Ascending aorta (tissue), 2 donors: Measurements from ENCODE around the gene TPK1. TPM values are rescaled to one million over a fixed set of nuclear protein-coding genes. Genes with fewer than 3 reads are reported as not detected.

Experiments
- DNase-seq, 2 donors: peaks; one replicate each; pipeline ENCODE4 v3.0.0-alpha.2; 2019; ENCODE audit warnings: low spot score in 2 of 2
- H3K27ac ChIP-seq, 2 donors: fragments of 200-600 bp; sonication (generic); one replicate each; pipeline ENCODE4 v1.5.1; 2016 to 2017; ENCODE audit warnings: mild to moderate bottlenecking in 1 of 2
- H3K27me3 ChIP-seq: fragments of 200-600 bp; sonication (generic); one replicate; pipeline ENCODE4 v1.5.1; 2017
- H3K36me3 ChIP-seq, 2 donors: fragments of 200-600 bp; sonication (generic); one replicate each; pipeline ENCODE4 v1.5.1; 2016
- H3K4me1 ChIP-seq, 2 donors: fragments of 200-600 bp; sonication (generic); one replicate each; pipeline ENCODE4 v1.5.1; 2016 to 2017; ENCODE audit warnings: mild to moderate bottlenecking in 1 of 2
- H3K4me3 ChIP-seq, 2 donors: fragments of 200-600 bp; sonication (generic); one replicate each; pipeline ENCODE4 v1.5.1; 2016 to 2017; ENCODE audit warnings: mild to moderate bottlenecking in 1 of 2
- H3K9me3 ChIP-seq, 2 donors: fragments of 200-600 bp; sonication (generic); one replicate each; pipeline ENCODE4 v1.5.1; 2016
- intact Hi-C: fragments of 100-400 bp; cut with DNase I; formaldehyde crosslinking; loops from one replicate; pipeline ENCODE4 v1.15.1; 2023
- total RNA-seq: library from RNA; depleted of rRNA; stranded (reverse); fragments of >200 nt; gene quantifications from one replicate; pipeline ENCODE4 v1.1.0, GENCODE V29; 2016
- TF ChIP-seq, protein P1 (sequence below), 3 experiments: fragments of 200-600 bp in 2 of 3; fragments of 450-650 bp in 1 of 3; sonication (generic) in 2 of 3; IDR thresholded peaks; one replicate each; pipeline ENCODE4 v1.5.1; 2016 to 2019; ENCODE audit warnings: antibody characterized with exemption in 3 of 3, mild to moderate bottlenecking in 1 of 3, moderate library complexity in 1 of 3

The TPK1 gene
- total RNA-seq, 1 donor from 2014 or later = 3.7 TPM

DNA sequence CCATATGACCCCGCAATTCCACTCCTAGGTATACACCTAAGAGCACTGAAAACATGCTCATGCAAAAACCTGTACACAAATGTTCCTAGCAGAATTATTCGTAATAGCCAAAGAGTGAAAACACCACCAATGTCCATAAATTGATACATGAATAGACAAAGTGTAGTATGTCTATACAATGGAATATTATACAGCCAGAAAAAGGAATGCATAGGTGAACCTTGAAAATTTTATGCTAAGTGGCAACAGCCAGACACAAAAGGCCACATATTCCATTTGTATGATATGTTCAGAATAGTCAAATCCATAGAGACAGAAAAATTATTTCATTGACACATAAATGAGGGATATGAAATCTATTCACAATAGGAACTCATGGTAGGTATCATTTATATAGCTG is 351.4 kb downstream of the TPK1 start:
- Histone ChIP-seq H3K4me3 (no peak overlapping the region), H3K9me3 (no peaks in the 10 kb centered on the region), H3K36me3 (no peaks in the 10 kb centered on the region), H3K27me3 (no peaks in the 10 kb centered on the region), H3K27ac (no peak overlapping the region), H3K4me1 (no peaks in the 10 kb centered on the region)
- TF ChIP-seq, protein P1, sequence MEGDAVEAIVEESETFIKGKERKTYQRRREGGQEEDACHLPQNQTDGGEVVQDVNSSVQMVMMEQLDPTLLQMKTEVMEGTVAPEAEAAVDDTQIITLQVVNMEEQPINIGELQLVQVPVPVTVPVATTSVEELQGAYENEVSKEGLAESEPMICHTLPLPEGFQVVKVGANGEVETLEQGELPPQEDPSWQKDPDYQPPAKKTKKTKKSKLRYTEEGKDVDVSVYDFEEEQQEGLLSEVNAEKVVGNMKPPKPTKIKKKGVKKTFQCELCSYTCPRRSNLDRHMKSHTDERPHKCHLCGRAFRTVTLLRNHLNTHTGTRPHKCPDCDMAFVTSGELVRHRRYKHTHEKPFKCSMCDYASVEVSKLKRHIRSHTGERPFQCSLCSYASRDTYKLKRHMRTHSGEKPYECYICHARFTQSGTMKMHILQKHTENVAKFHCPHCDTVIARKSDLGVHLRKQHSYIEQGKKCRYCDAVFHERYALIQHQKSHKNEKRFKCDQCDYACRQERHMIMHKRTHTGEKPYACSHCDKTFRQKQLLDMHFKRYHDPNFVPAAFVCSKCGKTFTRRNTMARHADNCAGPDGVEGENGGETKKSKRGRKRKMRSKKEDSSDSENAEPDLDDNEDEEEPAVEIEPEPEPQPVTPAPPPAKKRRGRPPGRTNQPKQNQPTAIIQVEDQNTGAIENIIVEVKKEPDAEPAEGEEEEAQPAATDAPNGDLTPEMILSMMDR (IDR thresholded peaks at IDR 0.05) = no peak
- DNase-seq = no peak
- intact Hi-C loops = no loop called here

DNA sequence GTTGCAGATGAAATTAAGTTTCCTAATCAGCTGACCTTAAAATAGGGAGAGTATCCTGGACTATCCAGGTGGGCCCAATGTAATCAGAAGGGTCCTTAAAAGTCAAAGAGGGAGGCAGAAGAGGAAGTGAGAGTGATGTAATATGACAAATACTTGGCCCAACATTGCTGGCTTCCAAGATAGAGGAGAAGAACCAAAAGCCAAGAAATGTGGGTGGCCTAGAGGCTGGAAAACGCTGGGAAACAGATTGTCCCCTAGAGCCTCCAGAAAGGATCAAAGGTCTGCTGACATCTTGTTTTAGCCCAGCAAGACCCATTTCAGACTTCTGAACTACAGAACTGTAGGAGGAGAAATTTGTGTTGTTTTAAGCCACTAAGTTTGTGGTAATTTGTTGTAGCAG is 352.7 kb downstream of the TPK1 start:
- intact Hi-C loops = no loop called here
- Histone ChIP-seq H3K27me3 (no peaks in the 10 kb centered on the region), H3K4me1 (no peaks in the 10 kb centered on the region), H3K4me3 (no peak overlapping the region), H3K27ac (no peak overlapping the region), H3K9me3 (no peaks in the 10 kb centered on the region), H3K36me3 (no peaks in the 10 kb centered on the region)
- TF ChIP-seq, protein P1 (IDR thresholded peaks at IDR 0.05) = no peak
- DNase-seq = no peak

DNA sequence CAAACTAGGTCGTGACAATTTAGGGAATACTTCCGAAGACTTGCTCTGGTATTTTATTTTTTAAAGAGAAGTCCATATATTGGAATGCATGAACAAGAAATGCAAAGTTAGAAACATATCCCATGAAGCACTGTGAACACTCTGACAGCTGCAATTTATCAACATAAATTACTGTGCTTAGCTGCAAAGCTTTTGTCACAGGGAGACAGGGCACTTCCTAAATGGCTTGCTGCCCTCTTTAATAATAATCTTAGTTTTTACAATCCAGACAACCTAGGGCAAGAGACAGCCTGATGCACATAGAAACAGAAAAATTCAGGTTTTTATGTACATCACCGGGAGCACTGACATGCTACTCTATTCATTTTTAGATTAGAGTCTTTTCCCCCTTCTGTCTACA is 354.0 kb downstream of the TPK1 start:
- intact Hi-C loops = no loop called here
- TF ChIP-seq, protein P1 (IDR thresholded peaks at IDR 0.05) = no peak
- H3K4me1 ChIP-seq = no peaks in the 10 kb centered on the region
- no peaks in the 10 kb centered on the region for H3K36me3 ChIP-seq
- H3K9me3 ChIP-seq = no peaks in the 10 kb centered on the region
- H3K27ac ChIP-seq = no peak overlapping the region
- no peak overlapping the region for H3K4me3 ChIP-seq
- no peak for DNase-seq
- H3K27me3 ChIP-seq = no peaks in the 10 kb centered on the region

DNA sequence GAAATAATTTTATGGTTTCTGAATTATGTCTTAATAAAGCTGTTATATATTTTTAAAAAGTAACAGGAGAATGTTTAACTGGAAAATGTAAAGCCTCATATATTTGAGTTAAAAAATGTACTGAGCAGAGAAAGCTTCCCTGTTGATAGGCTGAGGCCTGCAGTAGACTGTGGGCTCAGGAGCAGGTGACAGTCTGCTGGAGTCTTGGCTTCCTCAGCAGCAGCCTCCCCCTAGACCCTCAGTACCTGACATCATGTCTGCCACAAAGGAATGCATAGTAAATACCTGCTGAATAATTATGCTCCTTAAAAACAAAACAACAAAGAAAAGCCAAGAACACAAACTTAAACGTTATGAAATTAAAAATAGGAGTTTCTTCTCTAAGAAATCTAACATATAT is 358.5 kb downstream of the TPK1 start:
- intact Hi-C loops = no loop called here
- H3K27ac ChIP-seq = no peak overlapping the region
- no peak overlapping the region for H3K4me3 ChIP-seq
- no peaks in the 10 kb centered on the region for H3K4me1 ChIP-seq
- TF ChIP-seq, protein P1 (IDR thresholded peaks at IDR 0.05) = no peak
- DNase-seq = no peak
- no peaks in the 10 kb centered on the region for H3K36me3 ChIP-seq
- H3K9me3 ChIP-seq = no peaks in the 10 kb centered on the region
- H3K27me3 ChIP-seq = no peaks in the 10 kb centered on the region

DNA sequence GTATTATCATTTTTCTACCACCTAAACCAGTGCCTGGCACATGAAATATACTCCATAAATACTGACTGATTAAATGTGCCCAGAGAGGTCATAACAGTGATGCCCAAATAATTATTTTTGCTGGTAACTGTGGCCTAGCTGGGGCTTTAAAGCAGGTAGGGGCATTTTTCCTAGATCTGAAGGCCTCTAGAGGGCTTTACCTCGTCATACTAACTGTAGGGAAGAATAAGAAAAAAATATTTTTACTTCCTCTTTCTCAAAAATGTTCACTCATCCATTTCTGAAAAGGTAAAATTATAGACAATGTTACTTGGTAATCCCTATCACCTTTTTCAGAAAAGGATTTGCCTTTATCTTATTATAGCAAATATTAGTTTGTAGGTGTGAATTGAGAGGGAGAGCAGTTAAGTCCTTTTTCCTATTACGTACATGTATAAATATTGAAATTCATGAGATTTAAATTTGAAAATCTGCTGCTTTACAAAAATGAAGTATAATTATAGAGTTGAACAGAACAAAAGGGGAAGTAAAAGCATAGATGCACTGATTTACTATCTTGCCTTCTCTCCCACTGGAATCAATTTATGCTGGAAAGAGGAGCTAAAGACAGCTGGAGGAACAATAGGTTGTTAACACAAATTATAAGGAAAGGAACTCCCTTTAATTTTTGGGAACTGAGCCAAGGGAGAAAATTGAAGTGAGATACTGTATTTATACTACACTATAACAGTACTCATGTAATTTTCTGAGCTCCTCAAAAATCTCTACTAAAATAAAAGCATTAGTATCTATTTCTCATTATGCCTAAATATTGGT is 360.8 kb downstream of the TPK1 start:
- no peaks in the 10 kb centered on the region for H3K4me1 ChIP-seq
- no peak for DNase-seq
- no peak overlapping the region for H3K27ac ChIP-seq
- TF ChIP-seq, protein P1 (IDR thresholded peaks at IDR 0.05) = no peak
- H3K4me3 ChIP-seq = no peak overlapping the region
- intact Hi-C loops = no loop called here
- no peaks in the 10 kb centered on the region for H3K27me3 ChIP-seq
- no peaks in the 10 kb centered on the region for H3K9me3 ChIP-seq
- H3K36me3 ChIP-seq = no peaks in the 10 kb centered on the region
